SK-N-SH treated with all-trans-retinoic acid at 6 μM for 48 hours (cell line): ENCODE results near the gene IQCK.

Source experiments
- BACH2 ChIP-seq: fragments of 250-450 bp; sonication (Bioruptor Pico); IDR thresholded peaks from 2 replicates; pipeline ENCODE4 v1.9.0; 2021; ENCODE audit warnings: mild to moderate bottlenecking, borderline replicate concordance
- CSRNP3 ChIP-seq: fragments of 250-450 bp; sonication (Bioruptor Pico); IDR thresholded peaks from 2 replicates; pipeline ENCODE4 v1.5.1; 2021; ENCODE audit warnings: mild to moderate bottlenecking, moderate library complexity
- PATZ1 ChIP-seq: fragments of 250-450 bp; sonication (Bioruptor Pico); IDR thresholded peaks from 2 replicates; pipeline ENCODE4 v1.8.0; 2020; ENCODE audit warnings: mild to moderate bottlenecking, moderate library complexity, borderline replicate concordance
- PPARA ChIP-seq: fragments of 250-450 bp; sonication (Bioruptor Pico); IDR thresholded peaks from 2 replicates; pipeline ENCODE4 v1.5.0; 2020; ENCODE audit warnings: mild to moderate bottlenecking, borderline replicate concordance
- TCF4 ChIP-seq: fragments of 250-450 bp; sonication (Bioruptor Pico); IDR thresholded peaks from 2 replicates; pipeline ENCODE4 v1.8.0; 2021; ENCODE audit warnings: mild to moderate bottlenecking, moderate library complexity, borderline replicate concordance
- TOX ChIP-seq: fragments of 250-450 bp; sonication (Bioruptor Pico); IDR thresholded peaks from 2 replicates; pipeline ENCODE4 v1.8.0; 2021; ENCODE audit warnings: mild to moderate bottlenecking, moderate library complexity, borderline replicate concordance

- TF ChIP-seq TOX (CRISPR knock-in tag) (no peak), PPARA (CRISPR knock-in tag) (no peak), BACH2 (CRISPR knock-in tag) (no peak), CSRNP3 (CRISPR knock-in tag) (no peak), TCF4 (CRISPR knock-in tag) (no peak), PATZ1 (CRISPR knock-in tag) (no peak)
These were observed 33.7 kb downstream of the IQCK start for GRCh38 chr16:19751478-19752385.
